Measurements from ENCODE around the gene MICAL2.

DNA sequence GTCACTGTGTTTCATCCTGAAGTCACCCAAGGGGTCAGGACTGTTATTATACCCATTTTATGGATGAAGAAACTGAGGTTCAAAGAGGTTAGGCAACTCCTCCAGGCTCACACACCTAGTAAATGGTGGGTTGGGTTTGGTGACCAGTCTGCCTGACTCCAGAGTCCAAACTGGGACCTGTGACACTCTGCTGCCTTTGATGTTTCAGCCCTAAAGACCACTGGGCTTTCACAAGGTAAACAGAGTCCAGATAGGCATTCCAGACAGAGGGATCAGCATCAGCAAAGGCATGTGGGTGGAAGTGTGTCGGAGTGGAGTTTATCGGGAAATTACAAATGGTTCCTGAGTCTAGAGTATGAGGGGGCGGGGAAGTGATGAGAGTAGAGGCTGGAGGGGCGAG is 38.5 kb downstream of the MICAL2 start:
- TF ChIP-seq POLR2A (IDR thresholded peaks at IDR 0.05), result no peak
- TF ChIP-seq, protein P1, sequence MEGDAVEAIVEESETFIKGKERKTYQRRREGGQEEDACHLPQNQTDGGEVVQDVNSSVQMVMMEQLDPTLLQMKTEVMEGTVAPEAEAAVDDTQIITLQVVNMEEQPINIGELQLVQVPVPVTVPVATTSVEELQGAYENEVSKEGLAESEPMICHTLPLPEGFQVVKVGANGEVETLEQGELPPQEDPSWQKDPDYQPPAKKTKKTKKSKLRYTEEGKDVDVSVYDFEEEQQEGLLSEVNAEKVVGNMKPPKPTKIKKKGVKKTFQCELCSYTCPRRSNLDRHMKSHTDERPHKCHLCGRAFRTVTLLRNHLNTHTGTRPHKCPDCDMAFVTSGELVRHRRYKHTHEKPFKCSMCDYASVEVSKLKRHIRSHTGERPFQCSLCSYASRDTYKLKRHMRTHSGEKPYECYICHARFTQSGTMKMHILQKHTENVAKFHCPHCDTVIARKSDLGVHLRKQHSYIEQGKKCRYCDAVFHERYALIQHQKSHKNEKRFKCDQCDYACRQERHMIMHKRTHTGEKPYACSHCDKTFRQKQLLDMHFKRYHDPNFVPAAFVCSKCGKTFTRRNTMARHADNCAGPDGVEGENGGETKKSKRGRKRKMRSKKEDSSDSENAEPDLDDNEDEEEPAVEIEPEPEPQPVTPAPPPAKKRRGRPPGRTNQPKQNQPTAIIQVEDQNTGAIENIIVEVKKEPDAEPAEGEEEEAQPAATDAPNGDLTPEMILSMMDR (IDR thresholded peaks at IDR 0.05), result no peak
